CD4-positive, alpha-beta T cell (primary cell): Measurements from ENCODE around the gene ADGRL2. TPM values are rescaled to one million over a fixed set of nuclear protein-coding genes. Genes with fewer than 3 reads are reported as not detected.

Experiments
- ATAC-seq: fragments of 200-7000 bp; cut with Tn5 transposase; one replicate; pipeline ENCODE4 v1.10.0; 2022; ENCODE audit warnings: mild to moderate bottlenecking; ENCODE audit not compliant: poor library complexity
- CTCF ChIA-PET: fragments of 350-600 bp; sonication (Branson Sonifier 250); formaldehyde crosslinking; loops from one replicate; lab custom pipeline; 2021; ENCODE audit warnings: antibody characterized with exemption, inconsistent platforms; lab: Charles Lee
- POLR2A ChIA-PET: fragments of 350-600 bp; sonication (Branson Sonifier 250); formaldehyde crosslinking; loops from one replicate; lab custom pipeline; 2021; ENCODE audit warnings: antibody characterized with exemption, inconsistent platforms; lab: Charles Lee
- DNase-seq, 14 experiments: peaks; one replicate each; pipeline ENCODE4 v3.0.0-alpha.2; 2013 to 2020; ENCODE audit warnings: mixed read lengths in 2 of 14
- H3K27ac ChIP-seq, 2 donors: one replicate each; pipeline versions ENCODE4 v1.5.1 to v1.7.0; 2013; ENCODE audit warnings: low read length in 2 of 2, low read depth in 1 of 2, mild to moderate bottlenecking in 1 of 2
- H3K27me3 ChIP-seq, 2 experiments: 1 replicate in 1 of 2; 2 replicates in 1 of 2; pipeline versions ENCODE4 v1.6.1 to v1.7.0; 2013; ENCODE audit warnings: low read length in 2 of 2, control low read depth in 1 of 2, mild to moderate bottlenecking in 1 of 2, moderate library complexity in 1 of 2; ENCODE audit not compliant: insufficient read depth in 2 of 2, control insufficient read depth in 1 of 2
- H3K36me3 ChIP-seq: one replicate; pipeline ENCODE4 v1.6.1; 2013; ENCODE audit warnings: low read length, control low read depth; ENCODE audit not compliant: insufficient read depth
- H3K4me1 ChIP-seq: one replicate; pipeline ENCODE4 v1.6.1; 2013; ENCODE audit warnings: low read length, control low read depth; ENCODE audit not compliant: insufficient read depth
- H3K4me3 ChIP-seq: one replicate; pipeline ENCODE4 v1.5.1; 2013; ENCODE audit warnings: mild to moderate bottlenecking, low read length, moderate library complexity
- H3K9me3 ChIP-seq, 2 experiments: 1 replicate in 1 of 2; 2 replicates in 1 of 2; pipeline versions ENCODE4 v1.6.1 to v1.7.0; 2013; ENCODE audit warnings: low read length in 2 of 2, mild to moderate bottlenecking in 2 of 2, control low read depth in 1 of 2, moderate library complexity in 1 of 2; ENCODE audit not compliant: control insufficient read depth in 1 of 2, insufficient read depth in 1 of 2
- H3K27ac Mint-ChIP-seq: one replicate; pipeline ENCODE4 v1.8.0; 2020; ENCODE audit warnings: mixed read lengths
- H3K27me3 Mint-ChIP-seq: one replicate; pipeline ENCODE4 v1.8.0; 2021; ENCODE audit warnings: mixed read lengths
- H3K36me3 Mint-ChIP-seq: one replicate; pipeline ENCODE4 v1.8.0; 2021; ENCODE audit warnings: low read depth, mixed read lengths
- H3K4me1 Mint-ChIP-seq: one replicate; pipeline ENCODE4 v1.8.0; 2021; ENCODE audit warnings: low read depth, mixed read lengths
- H3K4me3 Mint-ChIP-seq: one replicate; pipeline ENCODE4 v1.8.0; 2020; ENCODE audit warnings: mild to moderate bottlenecking, mixed read lengths
- H3K9me3 Mint-ChIP-seq: one replicate; pipeline ENCODE4 v1.8.0; 2020; ENCODE audit warnings: mixed read lengths
- intact Hi-C, 2 experiments: fragments of 100-400 bp; cut with DNase I in 1 of 2; cut with micrococcal nuclease in 1 of 2; formaldehyde crosslinking; loops; one replicate each; pipeline versions ENCODE4 v1.15.1 to v1.9.0; 2023 to 2025; cut with DNase I, micrococcal nuclease
- total RNA-seq, 174 experiments: library from RNA in 2 of 174; stranded (reverse) in 2 of 174; gene quantifications; one replicate each; pipeline ENCODE4 v1.2.3 and lab custom pipeline; 2021 to 2026
- TF ChIP-seq, protein P1 (sequence below): fragments of 200-600 bp; IDR thresholded peaks from one replicate; pipeline ENCODE4 v1.8.0; 2022; ENCODE audit warnings: antibody characterized with exemption, mild to moderate bottlenecking

The ADGRL2 gene
- total RNA-seq, 2 experiments from 2014 or later, result not detected

DNA sequence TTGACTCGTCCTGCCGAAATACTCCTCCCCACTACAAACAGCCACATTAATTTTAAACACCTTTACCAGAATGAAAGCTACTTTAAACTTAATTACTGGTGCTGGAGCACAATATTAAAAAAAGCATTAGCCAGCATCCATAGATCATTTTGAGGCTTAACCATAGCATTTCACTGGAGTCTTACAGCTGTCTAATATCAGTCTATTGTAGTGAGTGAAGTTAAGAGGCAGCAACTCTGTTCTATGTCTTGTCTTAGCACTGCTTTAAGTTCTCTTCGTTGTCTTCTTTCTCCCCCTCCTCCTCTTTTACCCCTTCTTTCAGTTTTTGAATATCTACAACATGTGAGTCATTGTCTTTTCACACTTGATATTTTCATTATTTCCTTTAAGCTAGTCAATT is 49.3 kb downstream of the ADGRL2 start:
- no peaks in the 10 kb centered on the region for H3K36me3 ChIP-seq
- TF ChIP-seq, protein P1, sequence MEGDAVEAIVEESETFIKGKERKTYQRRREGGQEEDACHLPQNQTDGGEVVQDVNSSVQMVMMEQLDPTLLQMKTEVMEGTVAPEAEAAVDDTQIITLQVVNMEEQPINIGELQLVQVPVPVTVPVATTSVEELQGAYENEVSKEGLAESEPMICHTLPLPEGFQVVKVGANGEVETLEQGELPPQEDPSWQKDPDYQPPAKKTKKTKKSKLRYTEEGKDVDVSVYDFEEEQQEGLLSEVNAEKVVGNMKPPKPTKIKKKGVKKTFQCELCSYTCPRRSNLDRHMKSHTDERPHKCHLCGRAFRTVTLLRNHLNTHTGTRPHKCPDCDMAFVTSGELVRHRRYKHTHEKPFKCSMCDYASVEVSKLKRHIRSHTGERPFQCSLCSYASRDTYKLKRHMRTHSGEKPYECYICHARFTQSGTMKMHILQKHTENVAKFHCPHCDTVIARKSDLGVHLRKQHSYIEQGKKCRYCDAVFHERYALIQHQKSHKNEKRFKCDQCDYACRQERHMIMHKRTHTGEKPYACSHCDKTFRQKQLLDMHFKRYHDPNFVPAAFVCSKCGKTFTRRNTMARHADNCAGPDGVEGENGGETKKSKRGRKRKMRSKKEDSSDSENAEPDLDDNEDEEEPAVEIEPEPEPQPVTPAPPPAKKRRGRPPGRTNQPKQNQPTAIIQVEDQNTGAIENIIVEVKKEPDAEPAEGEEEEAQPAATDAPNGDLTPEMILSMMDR, result no peak
- no peaks in the 10 kb centered on the region for H3K9me3 ChIP-seq
- Mint-ChIP-seq H3K9me3 (no peaks in the 10 kb centered on the region), H3K36me3 (no peaks in the 10 kb centered on the region), H3K4me3 (no peak overlapping the region), H3K4me1 (no peaks in the 10 kb centered on the region), H3K27me3 (no peaks in the 10 kb centered on the region), H3K27ac (no peak overlapping the region)
- no peaks in the 10 kb centered on the region for H3K4me1 ChIP-seq
- intact Hi-C loops, result no loop called here
- H3K4me3 ChIP-seq, result no peak overlapping the region
- no peak overlapping the region for H3K27ac ChIP-seq
- ChIA-PET POLR2A (no interaction called here), CTCF (interaction anchor here (0.6 kb wide), 1 partner anchor 33 kb away, joined by 3 read pairs; no protein-coding TSS in a partner anchor)
- H3K27me3 ChIP-seq, result no peaks in the 10 kb centered on the region
- ATAC-seq, result no peak
- DNase-seq, result no peak

GRCh38 chr1:81850495-81850894 is 49.8 kb downstream of the ADGRL2 start:
- no peaks in the 10 kb centered on the region for H3K27me3 ChIP-seq
- intact Hi-C loops, result no loop called here
- H3K9me3 ChIP-seq, result no peaks in the 10 kb centered on the region
- H3K27ac Mint-ChIP-seq, result no peak overlapping the region
- H3K27ac ChIP-seq, result no peak overlapping the region
- ATAC-seq, result no peak
- no peaks in the 10 kb centered on the region for H3K36me3 ChIP-seq
- no peaks in the 10 kb centered on the region for H3K4me1 Mint-ChIP-seq
- CTCF ChIA-PET, result interaction anchor here (0.6 kb wide), 1 partner anchor 34 kb away, joined by 3 read pairs; no protein-coding TSS in a partner anchor
- no peaks in the 10 kb centered on the region for H3K4me1 ChIP-seq
- H3K27me3 Mint-ChIP-seq, result no peaks in the 10 kb centered on the region
- no peak overlapping the region for H3K4me3 ChIP-seq
- H3K36me3 Mint-ChIP-seq, result no peaks in the 10 kb centered on the region
- no peaks in the 10 kb centered on the region for H3K9me3 Mint-ChIP-seq
- TF ChIP-seq, protein P1, result no peak
- POLR2A ChIA-PET, result no interaction called here
- DNase-seq, result no peak
- no peak overlapping the region for H3K4me3 Mint-ChIP-seq

GRCh38 chr1:81851217-81851616 is 50.5 kb downstream of the ADGRL2 start:
- Mint-ChIP-seq H3K4me3 (no peak overlapping the region), H3K9me3 (no peaks in the 10 kb centered on the region), H3K27me3 (no peaks in the 10 kb centered on the region), H3K4me1 (no peaks in the 10 kb centered on the region), H3K36me3 (no peaks in the 10 kb centered on the region), H3K27ac (no peak overlapping the region)
- intact Hi-C loops, result no loop called here
- no peaks in the 10 kb centered on the region for H3K36me3 ChIP-seq
- H3K4me1 ChIP-seq, result no peaks in the 10 kb centered on the region
- ChIA-PET POLR2A (no interaction called here), CTCF (interaction anchor here (0.9 kb wide), 1 partner anchor 8 kb away, joined by 4 read pairs; no protein-coding TSS in a partner anchor)
- TF ChIP-seq, protein P1, result no peak
- no peak for ATAC-seq
- H3K9me3 ChIP-seq, result no peaks in the 10 kb centered on the region
- H3K27me3 ChIP-seq, result no peaks in the 10 kb centered on the region
- H3K4me3 ChIP-seq, result no peak overlapping the region
- H3K27ac ChIP-seq, result no peak overlapping the region
- no peak for DNase-seq
